ENCODE measurements around the gene RPS21.
A peak's percentile ranks its signal among the peaks of the same experiment; 100 is the strongest.

RPS21 gene

DNA sequence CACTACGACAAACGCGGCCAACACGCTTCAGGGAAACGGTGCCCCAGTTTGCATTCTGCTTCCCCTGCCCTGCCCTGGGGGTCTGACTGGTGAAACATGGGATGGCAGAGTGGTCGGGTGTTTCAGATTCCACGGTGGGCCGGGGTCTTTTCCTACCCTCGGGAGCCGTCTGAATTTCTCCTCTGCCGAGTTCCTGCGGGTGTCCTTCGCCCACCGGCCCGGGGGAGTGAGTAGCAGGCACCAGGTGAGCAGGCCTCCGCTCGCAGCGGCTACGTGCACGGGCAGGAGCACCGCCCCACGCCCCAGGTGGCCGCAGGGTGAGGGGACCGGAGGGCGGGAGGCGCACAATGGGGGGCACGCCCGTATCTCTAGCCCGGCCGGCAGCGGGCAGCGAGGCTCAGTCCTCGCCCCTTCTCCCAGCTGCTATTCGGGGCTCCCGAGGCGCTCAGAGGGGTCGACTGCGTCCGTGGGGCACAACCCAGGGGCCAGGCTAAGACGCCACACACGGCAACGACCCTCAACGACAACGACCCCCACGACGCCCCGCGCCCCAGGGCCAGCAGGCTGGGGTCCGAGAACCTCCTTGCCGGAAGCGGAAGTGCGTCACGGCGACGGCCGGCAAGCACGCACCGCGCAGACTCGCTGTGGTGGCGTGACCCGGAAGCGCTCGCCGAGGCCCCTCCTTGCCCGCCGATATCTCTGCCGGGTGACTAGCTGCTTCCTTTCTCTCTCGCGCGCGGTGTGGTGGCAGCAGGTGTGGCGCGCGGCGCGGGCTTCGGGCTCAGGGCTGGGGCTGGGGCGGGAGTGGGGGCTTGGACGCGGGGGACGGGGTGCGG lies at the start of gene RPS21:
Gene RPS21 (plus strand): TSS at position 721 of the 836 bp plus-strand sequence. CDS start 236 bp downstream, outside the sequence.
- H3K4me3 ChIP-seq (ENCODE audit: control insufficient read depth, low read depth, low read length) = peak within 1 kb of the TSS; percentile 85
- DNase-seq (ENCODE audit: low read depth) = peak; percentile 37
- TF ChIP-seq, protein P1, sequence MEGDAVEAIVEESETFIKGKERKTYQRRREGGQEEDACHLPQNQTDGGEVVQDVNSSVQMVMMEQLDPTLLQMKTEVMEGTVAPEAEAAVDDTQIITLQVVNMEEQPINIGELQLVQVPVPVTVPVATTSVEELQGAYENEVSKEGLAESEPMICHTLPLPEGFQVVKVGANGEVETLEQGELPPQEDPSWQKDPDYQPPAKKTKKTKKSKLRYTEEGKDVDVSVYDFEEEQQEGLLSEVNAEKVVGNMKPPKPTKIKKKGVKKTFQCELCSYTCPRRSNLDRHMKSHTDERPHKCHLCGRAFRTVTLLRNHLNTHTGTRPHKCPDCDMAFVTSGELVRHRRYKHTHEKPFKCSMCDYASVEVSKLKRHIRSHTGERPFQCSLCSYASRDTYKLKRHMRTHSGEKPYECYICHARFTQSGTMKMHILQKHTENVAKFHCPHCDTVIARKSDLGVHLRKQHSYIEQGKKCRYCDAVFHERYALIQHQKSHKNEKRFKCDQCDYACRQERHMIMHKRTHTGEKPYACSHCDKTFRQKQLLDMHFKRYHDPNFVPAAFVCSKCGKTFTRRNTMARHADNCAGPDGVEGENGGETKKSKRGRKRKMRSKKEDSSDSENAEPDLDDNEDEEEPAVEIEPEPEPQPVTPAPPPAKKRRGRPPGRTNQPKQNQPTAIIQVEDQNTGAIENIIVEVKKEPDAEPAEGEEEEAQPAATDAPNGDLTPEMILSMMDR (IDR thresholded peaks at IDR 0.05; ENCODE audit: control insufficient read depth, insufficient read depth, low read depth, low read length, missing control alignments) = no peak

DNA sequence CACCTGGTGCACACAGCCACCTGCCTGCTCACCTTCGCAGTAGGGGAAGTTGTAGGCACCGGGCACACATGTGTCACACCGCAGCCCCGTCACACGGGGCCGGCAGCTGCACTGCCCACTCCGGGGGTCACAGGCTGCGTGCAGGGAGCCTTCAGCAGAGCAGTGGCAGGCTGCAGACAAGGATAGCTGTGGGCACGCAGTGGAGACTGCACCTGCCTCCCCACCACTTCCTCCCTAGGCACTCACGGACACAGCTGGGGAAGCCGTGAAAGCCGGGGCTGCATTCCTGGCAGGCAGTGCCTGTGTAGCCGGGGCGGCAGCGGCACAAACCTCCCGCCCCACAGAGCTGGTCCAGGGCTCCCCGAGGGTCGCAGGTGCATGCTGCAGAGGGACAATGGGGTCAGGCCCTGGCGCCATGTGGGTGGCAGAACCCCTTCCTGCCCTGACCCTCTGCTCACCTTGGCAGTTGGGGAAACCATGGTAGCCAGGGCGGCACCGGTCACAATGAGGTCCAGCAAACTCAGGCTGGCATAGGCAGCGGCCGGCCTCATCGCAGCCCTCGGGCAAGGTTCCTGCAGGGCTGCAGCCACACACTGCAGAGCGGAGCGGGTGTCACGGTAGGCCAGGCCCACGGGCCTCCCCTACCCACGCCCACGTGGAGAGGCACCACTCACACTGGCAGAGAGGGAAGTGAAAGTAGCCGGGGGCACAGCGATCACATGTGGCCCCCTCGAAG lies 49.2 kb upstream of the RPS21 start:
- H3K4me3 ChIP-seq (ENCODE audit: control insufficient read depth, low read depth, low read length) = no peak overlapping the region
- DNase-seq (ENCODE audit: low read depth) = no peak
- TF ChIP-seq, protein P1 (IDR thresholded peaks at IDR 0.05; ENCODE audit: control insufficient read depth, insufficient read depth, low read depth, low read length, missing control alignments) = no peak

DNA sequence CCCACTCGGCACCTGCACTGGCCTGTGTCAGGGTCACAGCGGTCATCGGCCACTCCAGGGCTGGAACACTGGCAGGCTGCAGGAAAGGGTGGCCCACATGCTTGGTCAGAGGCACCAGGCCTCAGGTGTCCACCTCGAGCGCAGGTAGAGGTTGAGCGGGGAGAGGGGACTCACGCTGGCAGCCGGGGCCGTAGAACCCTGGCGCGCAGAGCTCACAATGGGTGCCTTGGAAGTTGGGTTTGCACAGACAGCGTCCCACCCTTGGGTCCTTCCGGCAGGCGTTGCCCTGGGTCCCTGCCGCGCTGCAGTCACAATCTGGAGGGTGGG lies 48.6 kb upstream of the RPS21 start:
- TF ChIP-seq, protein P1 (IDR thresholded peaks at IDR 0.05; ENCODE audit: control insufficient read depth, insufficient read depth, low read depth, low read length, missing control alignments) = no peak
- H3K4me3 ChIP-seq (ENCODE audit: control insufficient read depth, low read depth, low read length) = no peak overlapping the region
- DNase-seq (ENCODE audit: low read depth) = no peak

- DNase-seq (ENCODE audit: low read depth) = no peak
- H3K4me3 ChIP-seq (ENCODE audit: control insufficient read depth, low read depth, low read length) = no peak overlapping the region
- TF ChIP-seq, protein P1 (IDR thresholded peaks at IDR 0.05; ENCODE audit: control insufficient read depth, insufficient read depth, low read depth, low read length, missing control alignments) = no peak
Measured at GRCh38 chr20:62339647-62340062, 47.2 kb upstream of the RPS21 start.

GRCh38 chr20:62342910-62343309 lies 44.0 kb upstream of the RPS21 start:
- H3K4me3 ChIP-seq (ENCODE audit: control insufficient read depth, low read depth, low read length) = no peak overlapping the region
- TF ChIP-seq, protein P1 (IDR thresholded peaks at IDR 0.05; ENCODE audit: control insufficient read depth, insufficient read depth, low read depth, low read length, missing control alignments) = no peak
- no peak for DNase-seq (ENCODE audit: low read depth)

DNA sequence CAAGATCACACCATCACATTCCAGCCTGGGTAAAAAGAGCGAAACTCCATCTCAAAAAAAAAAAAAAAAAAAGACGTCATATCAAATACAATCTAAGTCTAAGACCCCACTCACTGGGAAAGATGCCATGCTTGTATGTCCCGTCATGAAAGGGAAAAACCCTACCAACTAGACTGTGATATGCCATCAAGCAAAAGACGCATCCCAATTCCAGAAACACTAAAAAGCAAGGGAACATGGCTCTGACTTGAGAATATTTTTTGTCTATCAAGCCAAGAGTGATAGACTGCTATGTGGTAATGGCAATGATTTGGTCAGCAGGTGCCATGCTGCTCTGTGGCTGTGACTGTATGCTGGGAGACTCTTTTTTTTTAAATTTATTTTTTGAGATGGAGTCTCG lies 42.8 kb upstream of the RPS21 start:
- H3K4me3 ChIP-seq (ENCODE audit: control insufficient read depth, low read depth, low read length) = no peak overlapping the region
- TF ChIP-seq, protein P1 (IDR thresholded peaks at IDR 0.05; ENCODE audit: control insufficient read depth, insufficient read depth, low read depth, low read length, missing control alignments) = no peak
- no peak for DNase-seq (ENCODE audit: low read depth)

All from AG09309 (cell line).